ENCODE measurements around the gene PINLYP. TPM values are rescaled to one million over a fixed set of nuclear protein-coding genes. Genes with fewer than 3 reads are reported as not detected.

The PINLYP gene
- polyA plus RNA-seq, 2 of the 4 experiments (the other 2 are of a cell fraction): 0.27 TPM; not detected in 1

- ChIA-PET POLR2A (no interaction called here), CTCF (interaction anchor here (1.2 kb wide), 1 partner anchor 13 kb away, joined by 4 read pairs; no protein-coding TSS in a partner anchor)
- H3K9me3 ChIP-seq: no peaks in the 10 kb centered on the region
- 50% methylated on average over 7 of the region's 7 CpGs for WGBS (ENCODE audit: missing lambda C conversion rate)
- no peak overlapping the region for H3K27ac ChIP-seq
- TF ChIP-seq, protein P1, sequence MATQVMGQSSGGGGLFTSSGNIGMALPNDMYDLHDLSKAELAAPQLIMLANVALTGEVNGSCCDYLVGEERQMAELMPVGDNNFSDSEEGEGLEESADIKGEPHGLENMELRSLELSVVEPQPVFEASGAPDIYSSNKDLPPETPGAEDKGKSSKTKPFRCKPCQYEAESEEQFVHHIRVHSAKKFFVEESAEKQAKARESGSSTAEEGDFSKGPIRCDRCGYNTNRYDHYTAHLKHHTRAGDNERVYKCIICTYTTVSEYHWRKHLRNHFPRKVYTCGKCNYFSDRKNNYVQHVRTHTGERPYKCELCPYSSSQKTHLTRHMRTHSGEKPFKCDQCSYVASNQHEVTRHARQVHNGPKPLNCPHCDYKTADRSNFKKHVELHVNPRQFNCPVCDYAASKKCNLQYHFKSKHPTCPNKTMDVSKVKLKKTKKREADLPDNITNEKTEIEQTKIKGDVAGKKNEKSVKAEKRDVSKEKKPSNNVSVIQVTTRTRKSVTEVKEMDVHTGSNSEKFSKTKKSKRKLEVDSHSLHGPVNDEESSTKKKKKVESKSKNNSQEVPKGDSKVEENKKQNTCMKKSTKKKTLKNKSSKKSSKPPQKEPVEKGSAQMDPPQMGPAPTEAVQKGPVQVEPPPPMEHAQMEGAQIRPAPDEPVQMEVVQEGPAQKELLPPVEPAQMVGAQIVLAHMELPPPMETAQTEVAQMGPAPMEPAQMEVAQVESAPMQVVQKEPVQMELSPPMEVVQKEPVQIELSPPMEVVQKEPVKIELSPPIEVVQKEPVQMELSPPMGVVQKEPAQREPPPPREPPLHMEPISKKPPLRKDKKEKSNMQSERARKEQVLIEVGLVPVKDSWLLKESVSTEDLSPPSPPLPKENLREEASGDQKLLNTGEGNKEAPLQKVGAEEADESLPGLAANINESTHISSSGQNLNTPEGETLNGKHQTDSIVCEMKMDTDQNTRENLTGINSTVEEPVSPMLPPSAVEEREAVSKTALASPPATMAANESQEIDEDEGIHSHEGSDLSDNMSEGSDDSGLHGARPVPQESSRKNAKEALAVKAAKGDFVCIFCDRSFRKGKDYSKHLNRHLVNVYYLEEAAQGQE (IDR thresholded peaks at IDR 0.05): no peak
- no peak for TF ChIP-seq RNF2 (IDR thresholded peaks at IDR 0.05; ENCODE audit: borderline replicate concordance, low read depth)
- TF ChIP-seq, protein P2, sequence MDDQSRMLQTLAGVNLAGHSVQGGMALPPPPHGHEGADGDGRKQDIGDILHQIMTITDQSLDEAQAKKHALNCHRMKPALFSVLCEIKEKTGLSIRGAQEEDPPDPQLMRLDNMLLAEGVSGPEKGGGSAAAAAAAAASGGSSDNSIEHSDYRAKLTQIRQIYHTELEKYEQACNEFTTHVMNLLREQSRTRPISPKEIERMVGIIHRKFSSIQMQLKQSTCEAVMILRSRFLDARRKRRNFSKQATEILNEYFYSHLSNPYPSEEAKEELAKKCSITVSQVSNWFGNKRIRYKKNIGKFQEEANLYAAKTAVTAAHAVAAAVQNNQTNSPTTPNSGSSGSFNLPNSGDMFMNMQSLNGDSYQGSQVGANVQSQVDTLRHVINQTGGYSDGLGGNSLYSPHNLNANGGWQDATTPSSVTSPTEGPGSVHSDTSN (IDR thresholded peaks at IDR 0.05): no peak
- DNase-seq (ENCODE audit: low read depth in 1 of 2, low spot score in 1 of 2) (no peak), ATAC-seq (no peak; a peak in 1 of 6 replicates), FAIRE-seq (no peak)
- H3K4me3 ChIP-seq: no peak overlapping the region
- no peaks in the 10 kb centered on the region for H3K4me1 ChIP-seq
- no peak overlapping the region for H3K4me2 ChIP-seq
Observed at GRCh38 chr19:43581467-43581866, 5.9 kb downstream of the PINLYP start.

DNA sequence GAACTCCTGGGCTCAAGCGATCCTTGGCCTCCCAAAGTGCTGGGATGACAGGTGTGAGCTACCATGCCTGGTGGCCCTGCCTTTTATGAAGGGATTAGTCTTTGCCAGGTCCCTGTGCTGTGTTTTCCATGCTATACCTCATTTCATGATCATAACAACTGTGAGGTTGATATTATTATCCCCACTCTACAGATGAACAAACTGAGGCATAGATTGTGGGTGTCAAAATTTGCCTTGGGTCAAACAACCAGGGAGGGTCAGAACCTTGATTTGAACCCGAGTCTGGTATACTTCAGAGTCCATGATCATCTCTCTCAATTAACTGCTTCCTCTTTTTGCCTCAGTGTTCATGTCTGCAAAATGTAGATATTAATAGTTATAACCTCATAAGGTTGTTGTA is 6.9 kb downstream of the PINLYP start:
- DNase-seq (ENCODE audit: low read depth in 1 of 2, low spot score in 1 of 2): no peak

GRCh38 chr19:43584484-43584883 is 8.9 kb downstream of the PINLYP start:
- no peak overlapping the region for H3K4me2 ChIP-seq
- ChIA-PET POLR2A (interaction anchor here (0.9 to 1.0 kb wide), 2 partner anchors 9 to 10 kb away, joined by 3 read pairs; partner anchors contain the start of genes PINLYP and XRCC1), CTCF (interaction anchor here (0.6 to 3.0 kb wide), 3 partner anchors 10 to 176 kb away, joined by 3 to 15 read pairs (median 7); no protein-coding TSS in a partner anchor)
- no peak for FAIRE-seq
- H3K4me3 ChIP-seq: no peak overlapping the region
- TF ChIP-seq CEBPB (IDR thresholded peaks at IDR 0.05): no peak
- TF ChIP-seq HOXA7 (CRISPR knock-in tag; IDR thresholded peaks at IDR 0.05): no peak
- no peak for TF ChIP-seq ZNF302 (CRISPR knock-in tag; IDR thresholded peaks at IDR 0.05)
- TF ChIP-seq MAFK (IDR thresholded peaks at IDR 0.05; ENCODE audit: partially characterized antibody): no peak
- no peak for TF ChIP-seq CBX2 (IDR thresholded peaks at IDR 0.05; ENCODE audit: borderline replicate concordance, low read depth)
- no peak for TF ChIP-seq RFX5 (IDR thresholded peaks at IDR 0.05)
- no peak for TF ChIP-seq RNF2 (IDR thresholded peaks at IDR 0.05; ENCODE audit: borderline replicate concordance, low read depth)
- no peak for TF ChIP-seq JUNB (IDR thresholded peaks at IDR 0.05)
- no peak for TF ChIP-seq POLR2AphosphoS2 (conservative IDR thresholded peaks at IDR 0.05; ENCODE audit: low read length)
- no peak for TF ChIP-seq NR3C1 (IDR thresholded peaks at IDR 0.05)
- TF ChIP-seq HMGXB4 (CRISPR knock-in tag; IDR thresholded peaks at IDR 0.05; ENCODE audit: borderline replicate concordance): no peak
- TF ChIP-seq CHD4 (IDR thresholded peaks at IDR 0.05; ENCODE audit: borderline replicate concordance): no peak
- no peak for TF ChIP-seq EP300 (IDR thresholded peaks at IDR 0.05)
- TF ChIP-seq SREBF2 (IDR thresholded peaks at IDR 0.05): no peak
- H3K27ac ChIP-seq: no peak overlapping the region
- no peaks in the 10 kb centered on the region for H3K9me3 ChIP-seq
- DNase-seq (ENCODE audit: low read depth in 1 of 2, low spot score in 1 of 2): no peak
- H3K4me1 ChIP-seq: no peaks in the 10 kb centered on the region
- no peak for ATAC-seq
- whole genome bisulfite sequencing (ENCODE audit: missing lambda C conversion rate): 100% methylated on average over 1 of the region's 1 CpG

More for the DNA sequence above, 6.9 kb downstream of the PINLYP start:
- H3K4me2 ChIP-seq: no peak overlapping the region
- H3K27ac ChIP-seq: no peak overlapping the region
- no peaks in the 10 kb centered on the region for H3K4me1 ChIP-seq
- no peak overlapping the region for H3K4me3 ChIP-seq
- no peaks in the 10 kb centered on the region for H3K9me3 ChIP-seq
- WGBS (ENCODE audit: missing lambda C conversion rate): 52% methylated on average over 2 of the region's 2 CpGs
- TF ChIP-seq HOXA7 (CRISPR knock-in tag; IDR thresholded peaks at IDR 0.05): no peak
- POLR2A ChIA-PET: no interaction called here
- CTCF ChIA-PET: interaction anchor here (1.1 to 3.0 kb wide), 3 partner anchors 12 to 136 kb away, joined by 5 to 15 read pairs (median 7); no protein-coding TSS in a partner anchor
- ATAC-seq: no peak
- FAIRE-seq: no peak

Measured in A549 (cell line).